HepG2 (cell line): ENCODE data around the gene MEX3A. TPM values are rescaled to one million over a fixed set of nuclear protein-coding genes. Genes with fewer than 3 reads are reported as not detected.
A peak's percentile ranks its signal among the peaks of the same experiment; 100 is the strongest.

ENCODE experiments used
- ARNT2 ChIP-seq: sonication (generic); formaldehyde crosslinking; IDR thresholded peaks from 2 replicates; pipeline ENCODE4 v1.8.0; 2022; ENCODE audit warnings: mild to moderate bottlenecking, low read depth, missing genetic modification reagents, moderate library complexity
- ERF ChIP-seq: IDR thresholded peaks from 2 replicates; pipeline ENCODE4 v1.6.1; 2018; ENCODE audit warnings: missing biosample characterization, missing genetic modification reagents
- GLI4 ChIP-seq: sonication (generic); formaldehyde crosslinking; IDR thresholded peaks from 2 replicates; pipeline ENCODE4 v1.5.1; 2020; ENCODE audit warnings: missing genetic modification reagents, mild to moderate bottlenecking, moderate library complexity, borderline replicate concordance
- HMGXB4 ChIP-seq, 2 experiments: sonication (generic) in 1 of 2; formaldehyde crosslinking in 1 of 2; IDR thresholded peaks; 2 replicates each; pipeline versions ENCODE4 v1.4.0 to v1.6.1; 2018 to 2020; ENCODE audit warnings: missing genetic modification reagents in 2 of 2, borderline replicate concordance in 1 of 2, low read depth in 1 of 2, mild to moderate bottlenecking in 1 of 2, missing biosample characterization in 1 of 2
- MED1 ChIP-seq: sonication (generic); formaldehyde crosslinking; IDR thresholded peaks from 2 replicates; pipeline ENCODE4 v1.4.0; 2020; ENCODE audit warnings: missing genetic modification reagents
- TAF15 ChIP-seq: fragments of 200-400 bp; formaldehyde crosslinking; IDR thresholded peaks from one replicate; pipeline ENCODE4 v1.6.1; 2018; ENCODE audit warnings: mild to moderate bottlenecking, low read depth, low read length; ENCODE audit not compliant: poor library complexity, severe bottlenecking
- ZBTB40 ChIP-seq, 2 experiments: fragments of 450-650 bp in 1 of 2; sonication (generic) in 1 of 2; formaldehyde crosslinking in 1 of 2; IDR thresholded peaks; 2 replicates each; pipeline versions ENCODE4 v1.6.1 to v1.8.0; 2016 to 2022; ENCODE audit warnings: antibody characterized with exemption in 1 of 2, mild to moderate bottlenecking in 1 of 2, missing genetic modification reagents in 1 of 2
- ZHX1 ChIP-seq: sonication (generic); formaldehyde crosslinking; IDR thresholded peaks from 2 replicates; pipeline ENCODE4 v1.8.1; 2022; ENCODE audit warnings: low read depth, mild to moderate bottlenecking, missing genetic modification reagents
- ZNF333 ChIP-seq: sonication (generic); formaldehyde crosslinking; IDR thresholded peaks from 2 replicates; pipeline ENCODE4 v1.4.0; 2020; ENCODE audit warnings: mild to moderate bottlenecking, missing genetic modification reagents, borderline replicate concordance
- ZNF564 ChIP-seq: sonication (generic); formaldehyde crosslinking; IDR thresholded peaks from 2 replicates; pipeline ENCODE4 v1.8.1; 2023; ENCODE audit warnings: mild to moderate bottlenecking, missing genetic modification reagents
- ZNF639 ChIP-seq: conservative IDR thresholded peaks from 2 replicates; pipeline ENCODE4 v1.6.1; 2018; ENCODE audit warnings: missing genetic modification reagents
- polyA plus RNA-seq, 8 experiments: library from polyadenylated mRNA; depleted of rRNA in 3 of 8; stranded (reverse) in 7 of 8; unstranded in 1 of 8; fragments of >200 nt; fragmentation: Illumina TruSeq in 4 of 8; extraction: Trizol in 4 of 8; gene quantifications; 2 replicates each; pipeline versions ENCODE4 v1.2.1 to v1.2.3, GENCODE V29; 2011 to 2016; ENCODE audit warnings: low read depth in 4 of 8, missing spikeins in 1 of 8, mixed read lengths in 1 of 8; ENCODE audit not compliant: insufficient read depth in 1 of 8
- total RNA-seq, 5 experiments: library from RNA; depleted of rRNA; stranded (reverse); fragments of >200 nt; fragmentation: Illumina TruSeq; extraction: Trizol; gene quantifications; 2 replicates each; pipeline ENCODE4 v1.2.3, GENCODE V29; 2016; ENCODE audit warnings: low read depth in 1 of 5

Gene MEX3A
- total and polyA plus RNA-seq, 2 of the 13 experiments (the other 11 are each of a cell fraction or from before 2014, with no cell fraction given): 7.6 to 9.1 TPM

GRCh38 chr1:156129687-156130577 is 47.7 kb upstream of the MEX3A start (continued):
- TF ChIP-seq ZBTB40 (IDR thresholded peaks at IDR 0.05) (no peak), ZBTB40 (CRISPR knock-in tag; IDR thresholded peaks at IDR 0.05) (no peak; the same call in 1 of the 2 replicates), HMGXB4 (CRISPR knock-in tag; IDR thresholded peaks at IDR 0.05; ENCODE audit: borderline replicate concordance in 1 of 2, low read depth in 1 of 2) (peak; percentile 76 to 90), GLI4 (no peak), ZHX1 (no peak), ARNT2 (CRISPR knock-in tag) (peak; percentile 72), ZNF639 (CRISPR knock-in tag) (0 out of 2 replicates have a peak, but pooled peaks have one; percentile 21), TAF15 (no peak), ERF (peak; percentile 88; the same call in 1 of the 2 replicates), MED1 (CRISPR knock-in tag) (peak; percentile 85), ZNF564 (CRISPR knock-in tag) (no peak), ZNF333 (CRISPR knock-in tag) (no peak)
